Suprapubic skin (tissue), 4 donors: ENCODE data around the gene KRTAP5-1. TPM values are rescaled to one million over a fixed set of nuclear protein-coding genes. Genes with fewer than 3 reads are reported as not detected.

Source experiments
- DNase-seq, 2 donors: peaks; one replicate each; pipeline ENCODE4 v3.0.0-alpha.2; 2019; ENCODE audit warnings: low spot score in 2 of 2
- H3K27ac ChIP-seq: fragments of 200-600 bp; sonication (generic); one replicate; pipeline ENCODE4 v1.5.1; 2019
- H3K27me3 ChIP-seq: fragments of 200-600 bp; sonication (generic); one replicate; pipeline ENCODE4 v1.5.1; 2019
- H3K36me3 ChIP-seq: fragments of 200-600 bp; sonication (generic); one replicate; pipeline ENCODE4 v1.5.1; 2019
- H3K4me1 ChIP-seq: fragments of 200-600 bp; sonication (generic); one replicate; pipeline ENCODE4 v1.5.1; 2019
- H3K4me3 ChIP-seq: fragments of 200-600 bp; sonication (generic); one replicate; pipeline ENCODE4 v1.5.1; 2019; ENCODE audit warnings: mild to moderate bottlenecking
- H3K9me3 ChIP-seq: fragments of 200-600 bp; sonication (generic); one replicate; pipeline ENCODE4 v1.5.1; 2019
- EP300 ChIP-seq: sonication (generic); formaldehyde crosslinking; IDR thresholded peaks from one replicate; pipeline ENCODE4 v1.6.1; 2017; ENCODE audit warnings: antibody characterized with exemption
- POLR2A ChIP-seq, 2 donors: fragments of 450-650 bp; IDR thresholded peaks; one replicate each; pipeline ENCODE4 v1.6.1; 2017; ENCODE audit warnings: antibody characterized with exemption in 2 of 2, mild to moderate bottlenecking in 2 of 2, moderate library complexity in 2 of 2
- POLR2AphosphoS5 ChIP-seq, 3 donors: sonication (generic); formaldehyde crosslinking; IDR thresholded peaks; one replicate each; pipeline ENCODE4 v1.6.1; 2017; ENCODE audit warnings: antibody characterized with exemption in 3 of 3
- WGBS: methylation state at CpG from one replicate; pipeline ENCODE4 v1.1.5; 2018; 5-methylcytosine and 5-hydroxymethylcytosine counted together
- total RNA-seq, 4 donors: library from RNA; depleted of rRNA; stranded (reverse); fragments of >200 nt; gene quantifications; one replicate each; pipeline ENCODE4 v1.1.0, GENCODE V29; 2016
- TF ChIP-seq, protein P1 (sequence below), 2 donors: fragments of 200-600 bp in 1 of 2; fragments of 450-650 bp in 1 of 2; sonication (generic) in 1 of 2; IDR thresholded peaks; one replicate each; pipeline ENCODE4 v1.5.1; 2016 to 2019; ENCODE audit warnings: antibody characterized with exemption in 2 of 2, mild to moderate bottlenecking in 1 of 2, moderate library complexity in 1 of 2

Gene KRTAP5-1
- total RNA-seq, 4 donors from 2014 or later = 1.0 to 1.2 TPM; not detected in 2

DNA sequence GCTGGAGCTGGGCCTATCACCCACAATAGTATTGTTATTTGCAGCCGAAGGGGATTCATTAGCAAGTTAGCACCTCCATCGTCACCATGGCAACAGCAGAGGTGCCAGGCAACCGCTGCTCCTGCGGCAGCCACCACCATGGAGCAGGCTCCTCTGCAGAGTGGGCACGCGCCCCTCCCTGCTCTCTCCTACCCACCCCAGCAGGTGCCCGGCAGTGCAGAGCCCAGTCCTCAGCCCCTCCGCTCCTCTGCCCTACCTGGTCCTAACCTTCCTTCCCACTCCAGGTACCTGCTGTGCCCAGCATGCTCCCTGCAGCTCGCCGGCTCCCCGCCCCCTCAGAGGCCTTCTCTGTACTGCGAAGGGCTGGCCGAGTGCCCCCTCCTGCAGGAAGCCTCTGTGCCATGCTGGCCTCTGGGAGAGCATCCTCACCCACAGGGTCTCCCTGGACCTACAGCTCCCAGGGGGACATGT, 16.6 kb downstream of the KRTAP5-1 start:
- peak in 1 of 2 donors; percentile 76 for DNase-seq
- Histone ChIP-seq H3K27ac (no peak overlapping the region), H3K4me1 (peaks cover 33% of the 10 kb centered on the region), H3K27me3 (peaks cover 15% of the 10 kb centered on the region), H3K36me3 (peaks cover 3% of the 10 kb centered on the region), H3K4me3 (no peak overlapping the region), H3K9me3 (no peaks in the 10 kb centered on the region)
- TF ChIP-seq, protein P1, sequence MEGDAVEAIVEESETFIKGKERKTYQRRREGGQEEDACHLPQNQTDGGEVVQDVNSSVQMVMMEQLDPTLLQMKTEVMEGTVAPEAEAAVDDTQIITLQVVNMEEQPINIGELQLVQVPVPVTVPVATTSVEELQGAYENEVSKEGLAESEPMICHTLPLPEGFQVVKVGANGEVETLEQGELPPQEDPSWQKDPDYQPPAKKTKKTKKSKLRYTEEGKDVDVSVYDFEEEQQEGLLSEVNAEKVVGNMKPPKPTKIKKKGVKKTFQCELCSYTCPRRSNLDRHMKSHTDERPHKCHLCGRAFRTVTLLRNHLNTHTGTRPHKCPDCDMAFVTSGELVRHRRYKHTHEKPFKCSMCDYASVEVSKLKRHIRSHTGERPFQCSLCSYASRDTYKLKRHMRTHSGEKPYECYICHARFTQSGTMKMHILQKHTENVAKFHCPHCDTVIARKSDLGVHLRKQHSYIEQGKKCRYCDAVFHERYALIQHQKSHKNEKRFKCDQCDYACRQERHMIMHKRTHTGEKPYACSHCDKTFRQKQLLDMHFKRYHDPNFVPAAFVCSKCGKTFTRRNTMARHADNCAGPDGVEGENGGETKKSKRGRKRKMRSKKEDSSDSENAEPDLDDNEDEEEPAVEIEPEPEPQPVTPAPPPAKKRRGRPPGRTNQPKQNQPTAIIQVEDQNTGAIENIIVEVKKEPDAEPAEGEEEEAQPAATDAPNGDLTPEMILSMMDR (IDR thresholded peaks at IDR 0.05) = no peak
- TF ChIP-seq POLR2AphosphoS5 (IDR thresholded peaks at IDR 0.05) (no peak), EP300 (no peak), POLR2A (IDR thresholded peaks at IDR 0.05) (no peak)
- 76% methylated on average over 13 of the region's 13 CpGs for WGBS

DNA sequence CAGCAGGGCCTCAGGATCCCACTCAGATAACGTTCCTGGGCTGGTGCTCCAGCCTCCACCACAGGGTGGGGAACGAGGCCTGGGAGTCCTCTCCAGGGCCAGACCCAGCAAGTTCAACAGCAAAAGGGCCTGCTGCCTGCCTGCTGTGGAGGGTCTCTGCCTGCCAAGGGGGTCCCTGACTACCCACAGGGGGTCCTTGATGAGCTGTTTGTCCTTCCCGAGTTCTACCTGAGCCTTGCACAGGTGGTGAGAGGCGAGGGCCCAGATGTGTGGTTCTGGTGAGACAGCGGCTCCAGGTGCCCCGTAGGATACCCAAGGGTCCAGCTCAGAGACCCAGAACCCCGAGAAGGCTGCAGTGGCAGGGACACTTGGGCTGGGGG, 17.4 kb downstream of the KRTAP5-1 start:
- Histone ChIP-seq H3K4me1 (peaks cover 25% of the 10 kb centered on the region), H3K27ac (no peak overlapping the region), H3K9me3 (no peaks in the 10 kb centered on the region), H3K4me3 (no peak overlapping the region), H3K27me3 (peaks cover 7% of the 10 kb centered on the region), H3K36me3 (peaks cover 3% of the 10 kb centered on the region)
- WGBS = 67% methylated on average over 4 of the region's 7 CpGs
- peak in 1 of 2 donors; percentile 62 for DNase-seq
- no peak for TF ChIP-seq POLR2A (IDR thresholded peaks at IDR 0.05)
- TF ChIP-seq, protein P1 (IDR thresholded peaks at IDR 0.05) = no peak
- TF ChIP-seq POLR2AphosphoS5 (IDR thresholded peaks at IDR 0.05) = no peak
- no peak for TF ChIP-seq EP300

DNA sequence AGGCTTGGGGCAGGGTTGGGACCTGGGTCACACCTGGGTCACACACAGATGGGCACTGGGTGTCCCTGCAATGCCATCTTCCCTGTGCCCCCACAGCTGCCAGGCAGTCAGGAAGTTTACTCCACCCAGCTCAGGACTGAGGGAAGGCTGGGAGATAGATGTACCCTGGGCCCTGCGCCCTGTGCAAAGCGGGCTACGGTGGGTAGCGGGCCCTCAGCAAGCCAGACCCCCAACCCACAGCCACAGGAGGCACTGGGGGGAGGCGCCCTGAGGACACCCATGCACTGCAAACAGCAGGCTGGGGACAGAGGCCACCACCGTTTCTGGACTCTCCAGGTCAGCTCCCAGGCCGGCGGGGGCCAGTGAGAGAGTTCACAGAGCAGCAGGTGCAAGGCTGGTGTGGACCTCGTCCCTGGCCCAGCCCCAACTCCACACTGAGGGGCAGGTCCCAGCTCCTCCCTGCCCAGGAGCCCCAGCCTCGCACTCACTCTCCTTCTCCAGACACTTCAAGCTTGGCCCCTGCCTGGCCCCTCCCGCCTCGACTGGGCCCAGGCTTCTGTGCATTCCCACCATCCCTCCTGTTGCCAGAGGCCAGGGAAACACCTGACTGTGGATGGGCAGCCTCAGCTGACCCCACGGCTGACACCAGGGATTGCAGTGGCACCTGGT, 17.9 kb downstream of the KRTAP5-1 start:
- Histone ChIP-seq H3K36me3 (peaks cover 3% of the 10 kb centered on the region), H3K9me3 (no peaks in the 10 kb centered on the region), H3K27me3 (peaks cover 5% of the 10 kb centered on the region), H3K4me1 (peaks cover 20% of the 10 kb centered on the region), H3K4me3 (no peak overlapping the region), H3K27ac (no peak overlapping the region)
- 52% methylated on average over 4 of the region's 13 CpGs for WGBS
- DNase-seq = peak in 1 of 2 donors; percentile 65
- TF ChIP-seq POLR2A (IDR thresholded peaks at IDR 0.05) = no peak
- TF ChIP-seq EP300 = no peak
- TF ChIP-seq POLR2AphosphoS5 (IDR thresholded peaks at IDR 0.05) = no peak
- TF ChIP-seq, protein P1 (IDR thresholded peaks at IDR 0.05) = no peak

DNA sequence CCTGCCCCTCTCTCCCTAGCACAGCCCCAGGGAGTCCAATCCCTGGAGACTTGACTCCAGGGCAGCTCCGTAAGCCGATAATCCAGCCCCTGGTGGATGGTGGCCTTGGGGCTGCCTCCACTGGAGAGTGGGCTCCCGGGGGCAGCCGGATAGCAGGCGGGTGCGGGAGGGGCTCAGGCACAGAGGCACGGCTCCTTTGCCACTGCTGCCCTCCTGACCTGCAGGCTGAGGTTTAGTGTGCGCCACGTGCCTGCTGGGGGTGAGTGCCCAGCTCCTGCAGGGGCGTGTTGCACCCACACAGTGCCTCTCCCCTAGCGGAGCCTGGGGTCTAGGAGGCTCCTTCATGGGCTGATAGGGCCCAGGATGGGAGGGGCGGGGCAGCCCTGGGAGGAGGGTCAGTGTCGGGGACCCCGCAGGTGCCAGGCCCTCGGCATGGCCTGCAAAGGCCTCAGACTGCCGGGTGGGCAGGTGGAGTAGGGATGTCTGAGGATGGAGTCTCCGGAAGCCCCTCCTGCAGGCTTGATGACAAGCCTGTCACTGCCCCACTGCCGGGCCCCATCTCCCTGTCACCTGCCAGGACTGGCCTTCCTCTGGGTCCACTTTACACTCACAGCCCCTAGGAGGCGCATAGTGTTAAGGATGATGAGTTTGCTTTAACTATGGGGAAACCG, 18.6 kb downstream of the KRTAP5-1 start:
- Histone ChIP-seq H3K27me3 (peaks cover 4% of the 10 kb centered on the region), H3K4me3 (no peak overlapping the region), H3K27ac (no peak overlapping the region), H3K36me3 (peaks cover 3% of the 10 kb centered on the region), H3K4me1 (peaks cover 23% of the 10 kb centered on the region), H3K9me3 (no peaks in the 10 kb centered on the region)
- 97% methylated on average over 4 of the region's 20 CpGs for WGBS
- TF ChIP-seq POLR2AphosphoS5 (IDR thresholded peaks at IDR 0.05) = no peak
- TF ChIP-seq POLR2A (IDR thresholded peaks at IDR 0.05) = no peak
- TF ChIP-seq, protein P1 (IDR thresholded peaks at IDR 0.05) = no peak
- no peak for TF ChIP-seq EP300
- DNase-seq = no peak

DNA sequence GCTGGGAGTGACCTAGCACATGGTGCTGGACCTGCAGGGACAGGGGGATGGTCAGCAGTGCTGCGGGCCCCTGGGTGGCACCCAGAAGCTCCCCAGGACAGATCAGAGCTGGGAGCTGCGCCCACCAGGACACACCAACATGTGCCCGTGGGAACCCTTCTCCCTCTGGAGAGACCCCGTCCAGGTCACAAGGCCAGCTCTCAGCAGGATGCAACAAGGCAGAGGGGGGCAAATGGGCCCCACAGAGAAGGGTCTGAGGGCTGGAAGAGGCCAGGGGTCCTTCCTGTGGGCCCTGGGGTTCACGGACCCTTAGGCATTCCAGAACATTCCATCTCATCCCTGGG, 19.2 kb downstream of the KRTAP5-1 start:
- DNase-seq = no peak
- H3K27me3 ChIP-seq = no peaks in the 10 kb centered on the region
- H3K27ac ChIP-seq = no peak overlapping the region
- no peak for TF ChIP-seq EP300
- TF ChIP-seq, protein P1 (IDR thresholded peaks at IDR 0.05) = no peak
- no peaks in the 10 kb centered on the region for H3K9me3 ChIP-seq
- peaks cover 16% of the 10 kb centered on the region for H3K4me1 ChIP-seq
- H3K36me3 ChIP-seq = peaks cover 3% of the 10 kb centered on the region
- no peak overlapping the region for H3K4me3 ChIP-seq
- 78% methylated on average over 3 of the region's 5 CpGs for WGBS
